ENCODE data around the gene VSTM4.

VSTM4 gene

GRCh38 chr10:49115015-49115795 is at the start of gene VSTM4:
VSTM4 (minus strand) TSS chr10:49115522; CDS start chr10:49115485, 37 bp downstream.
- no peak for DNase-seq (ENCODE audit: low read depth in 2 of 2)

GRCh38 chr10:49164559-49165188 is 49.4 kb upstream of the VSTM4 start:
- no peak for DNase-seq (ENCODE audit: low read depth in 2 of 2)

GRCh38 chr10:49163741-49164140 is 48.4 kb upstream of the VSTM4 start:
- DNase-seq (ENCODE audit: low read depth in 2 of 2): no peak

- DNase-seq (ENCODE audit: low read depth in 2 of 2): no peak
Measured at GRCh38 chr10:49162761-49163310, 47.5 kb upstream of the VSTM4 start.

- DNase-seq (ENCODE audit: low read depth in 2 of 2): no peak
Measured at GRCh38 chr10:49162063-49162462, 46.7 kb upstream of the VSTM4 start.

GRCh38 chr10:49161411-49161997 is 46.2 kb upstream of the VSTM4 start:
- DNase-seq (ENCODE audit: low read depth in 2 of 2): no peak

- no peak for DNase-seq (ENCODE audit: low read depth in 2 of 2)
Measured at GRCh38 chr10:49160814-49161213, 45.5 kb upstream of the VSTM4 start.

GRCh38 chr10:49160110-49160509 is 44.8 kb upstream of the VSTM4 start:
- no peak for DNase-seq (ENCODE audit: low read depth in 2 of 2)

GRCh38 chr10:49158915-49159314 is 43.6 kb upstream of the VSTM4 start:
- no peak for DNase-seq (ENCODE audit: low read depth in 2 of 2)

- DNase-seq (ENCODE audit: low read depth in 2 of 2): no peak
Measured at GRCh38 chr10:49158404-49158803, 43.1 kb upstream of the VSTM4 start.

- DNase-seq (ENCODE audit: low read depth in 2 of 2): no peak
Measured at GRCh38 chr10:49157229-49157628, 41.9 kb upstream of the VSTM4 start.

- no peak for DNase-seq (ENCODE audit: low read depth in 2 of 2)
Measured at GRCh38 chr10:49154641-49155040, 39.3 kb upstream of the VSTM4 start.

GRCh38 chr10:49153971-49154370 is 38.6 kb upstream of the VSTM4 start:
- no peak for DNase-seq (ENCODE audit: low read depth in 2 of 2)

GRCh38 chr10:49153115-49153514 is 37.8 kb upstream of the VSTM4 start:
- no peak for DNase-seq (ENCODE audit: low read depth in 2 of 2)

- no peak for DNase-seq (ENCODE audit: low read depth in 2 of 2)
Measured at GRCh38 chr10:49152663-49153062, 37.3 kb upstream of the VSTM4 start.

GRCh38 chr10:49152037-49152436 is 36.7 kb upstream of the VSTM4 start:
- no peak for DNase-seq (ENCODE audit: low read depth in 2 of 2)

- no peak for DNase-seq (ENCODE audit: low read depth in 2 of 2)
Measured at GRCh38 chr10:49151481-49151880, 36.2 kb upstream of the VSTM4 start.

GRCh38 chr10:49151025-49151445 is 35.7 kb upstream of the VSTM4 start:
- DNase-seq (ENCODE audit: low read depth in 2 of 2): no peak

- no peak for DNase-seq (ENCODE audit: low read depth in 2 of 2)
Measured at GRCh38 chr10:49150426-49150825, 35.1 kb upstream of the VSTM4 start.

- no peak for DNase-seq (ENCODE audit: low read depth in 2 of 2)
Measured at GRCh38 chr10:49149881-49150280, 34.6 kb upstream of the VSTM4 start.

- no peak for DNase-seq (ENCODE audit: low read depth in 2 of 2)
Measured at GRCh38 chr10:49144058-49144720, 28.9 kb upstream of the VSTM4 start.

GRCh38 chr10:49143249-49143648 is 27.9 kb upstream of the VSTM4 start:
- DNase-seq (ENCODE audit: low read depth in 2 of 2): no peak

All from stimulated activated CD4-positive, alpha-beta T cell treated with anti-CD3 and anti-CD28 coated beads, Interleukin-1b, Interleukin-23, amount 100 ng/mL, for 1 hour (primary cell).